ENCODE measurements around the gene FANCI.
A peak's percentile ranks its signal among the peaks of the same experiment; 100 is the strongest.

FANCI gene

DNA sequence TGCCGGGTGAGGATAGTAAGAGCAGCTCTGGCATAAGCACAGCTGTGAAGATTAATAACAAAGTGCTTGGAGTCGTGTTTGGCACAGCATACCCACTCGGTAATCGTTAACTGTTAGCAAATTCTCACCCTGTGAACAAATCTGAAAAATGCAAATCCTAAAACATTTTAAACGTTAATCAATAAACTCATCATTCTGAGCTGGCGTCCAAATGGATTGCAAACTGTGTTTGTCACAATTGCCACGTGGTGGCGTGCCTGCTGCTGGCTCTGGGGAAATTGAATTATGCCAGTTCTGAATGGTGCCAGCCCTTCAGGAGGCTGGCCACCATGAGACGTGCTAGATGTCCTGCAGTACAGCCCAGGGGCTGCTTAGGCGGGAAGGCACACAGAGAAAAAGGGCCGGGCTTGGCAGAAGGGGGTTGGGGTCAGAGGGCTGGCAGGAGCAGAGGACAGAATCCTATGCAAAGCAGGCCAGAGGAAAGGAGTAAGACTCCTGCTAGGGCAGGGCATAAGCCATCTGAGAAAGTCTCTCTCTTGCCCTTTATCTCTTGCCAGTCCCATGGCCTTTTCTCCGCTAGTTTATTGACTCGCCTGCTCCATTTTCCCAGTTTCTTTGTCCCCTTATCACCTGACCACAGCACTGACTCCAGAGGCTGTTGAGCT lies 113.0 kb downstream of the FANCI start:
- Histone ChIP-seq H3K4me3 (ENCODE audit: low read depth, low read length) (no peak overlapping the region), H3K36me3 (ENCODE audit: control insufficient read depth in 2 of 2, insufficient read depth in 1 of 2, low read length in 2 of 2) (no peaks in the 10 kb centered on the region), H3K4me1 (ENCODE audit: control insufficient read depth, insufficient read depth, low read length) (peaks cover 2% of the 10 kb centered on the region; the same call in 1 of the 2 replicates), H3K9me3 (ENCODE audit: control insufficient read depth, insufficient read depth, low read depth, low read length) (no peaks in the 10 kb centered on the region), H3K27ac (ENCODE audit: extremely low read depth, low read depth, low read length) (no peak overlapping the region)
- ChIA-PET POLR2A (interaction anchor here (1.4 kb wide), 1 partner anchor 22 kb away, joined by 3 read pairs; the partner anchor contains the start of gene POLG), CTCF (interaction anchor here (0.6 to 11.1 kb wide), 31 partner anchors 8 to 447 kb away, joined by 3 to 614 read pairs (median 25); partner anchors contain the start of gene TICRR)
- TF ChIP-seq ZNF112 (tag by site-specific recombination; IDR thresholded peaks at IDR 0.05): no peak
- TF ChIP-seq BCL11B (tag by site-specific recombination; IDR thresholded peaks at IDR 0.05; ENCODE audit: low read depth): no peak
- TF ChIP-seq, protein P1, sequence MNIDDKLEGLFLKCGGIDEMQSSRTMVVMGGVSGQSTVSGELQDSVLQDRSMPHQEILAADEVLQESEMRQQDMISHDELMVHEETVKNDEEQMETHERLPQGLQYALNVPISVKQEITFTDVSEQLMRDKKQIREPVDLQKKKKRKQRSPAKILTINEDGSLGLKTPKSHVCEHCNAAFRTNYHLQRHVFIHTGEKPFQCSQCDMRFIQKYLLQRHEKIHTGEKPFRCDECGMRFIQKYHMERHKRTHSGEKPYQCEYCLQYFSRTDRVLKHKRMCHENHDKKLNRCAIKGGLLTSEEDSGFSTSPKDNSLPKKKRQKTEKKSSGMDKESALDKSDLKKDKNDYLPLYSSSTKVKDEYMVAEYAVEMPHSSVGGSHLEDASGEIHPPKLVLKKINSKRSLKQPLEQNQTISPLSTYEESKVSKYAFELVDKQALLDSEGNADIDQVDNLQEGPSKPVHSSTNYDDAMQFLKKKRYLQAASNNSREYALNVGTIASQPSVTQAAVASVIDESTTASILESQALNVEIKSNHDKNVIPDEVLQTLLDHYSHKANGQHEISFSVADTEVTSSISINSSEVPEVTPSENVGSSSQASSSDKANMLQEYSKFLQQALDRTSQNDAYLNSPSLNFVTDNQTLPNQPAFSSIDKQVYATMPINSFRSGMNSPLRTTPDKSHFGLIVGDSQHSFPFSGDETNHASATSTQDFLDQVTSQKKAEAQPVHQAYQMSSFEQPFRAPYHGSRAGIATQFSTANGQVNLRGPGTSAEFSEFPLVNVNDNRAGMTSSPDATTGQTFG (tag by site-specific recombination; IDR thresholded peaks at IDR 0.05; ENCODE audit: borderline replicate concordance): no peak
- peak; percentile 40; the same call in 1 of the 2 replicates for TF ChIP-seq CTCF (tag by site-specific recombination; IDR thresholded peaks at IDR 0.05)
- no peak for TF ChIP-seq ZNF610 (tag by site-specific recombination; IDR thresholded peaks at IDR 0.05; ENCODE audit: borderline replicate concordance)
- no peak for TF ChIP-seq ZNF768 (tag by site-specific recombination; IDR thresholded peaks at IDR 0.05)
- TF ChIP-seq, protein P2, sequence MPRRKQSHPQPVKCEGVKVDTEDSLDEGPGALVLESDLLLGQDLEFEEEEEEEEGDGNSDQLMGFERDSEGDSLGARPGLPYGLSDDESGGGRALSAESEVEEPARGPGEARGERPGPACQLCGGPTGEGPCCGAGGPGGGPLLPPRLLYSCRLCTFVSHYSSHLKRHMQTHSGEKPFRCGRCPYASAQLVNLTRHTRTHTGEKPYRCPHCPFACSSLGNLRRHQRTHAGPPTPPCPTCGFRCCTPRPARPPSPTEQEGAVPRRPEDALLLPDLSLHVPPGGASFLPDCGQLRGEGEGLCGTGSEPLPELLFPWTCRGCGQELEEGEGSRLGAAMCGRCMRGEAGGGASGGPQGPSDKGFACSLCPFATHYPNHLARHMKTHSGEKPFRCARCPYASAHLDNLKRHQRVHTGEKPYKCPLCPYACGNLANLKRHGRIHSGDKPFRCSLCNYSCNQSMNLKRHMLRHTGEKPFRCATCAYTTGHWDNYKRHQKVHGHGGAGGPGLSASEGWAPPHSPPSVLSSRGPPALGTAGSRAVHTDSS (tag by site-specific recombination; IDR thresholded peaks at IDR 0.05): no peak

GRCh38 chr15:89358435-89358754 lies 114.6 kb downstream of the FANCI start:
- TF ChIP-seq ZNF777 (tag by site-specific recombination; IDR thresholded peaks at IDR 0.05; ENCODE audit: borderline replicate concordance) (no peak), KLF10 (tag by site-specific recombination; IDR thresholded peaks at IDR 0.05) (no peak), GFI1B (tag by site-specific recombination; IDR thresholded peaks at IDR 0.05) (no peak), ZNF335 (tag by site-specific recombination; conservative IDR thresholded peaks at IDR 0.05) (peak; percentile 89), ZNF221 (tag by site-specific recombination; IDR thresholded peaks at IDR 0.05; ENCODE audit: borderline replicate concordance) (no peak), ZNF571 (tag by site-specific recombination; IDR thresholded peaks at IDR 0.05) (no peak), SALL2 (tag by site-specific recombination; IDR thresholded peaks at IDR 0.05; ENCODE audit: borderline replicate concordance) (no peak)
- peaks cover 4% of the 10 kb centered on the region; the same call in 1 of the 2 replicates for H3K4me1 ChIP-seq (ENCODE audit: control insufficient read depth, insufficient read depth, low read length)
- CTCF ChIA-PET: interaction anchor here (0.5 to 11.1 kb wide), 59 partner anchors 8 to 659 kb away, joined by 3 to 614 read pairs (median 5); partner anchors contain the start of gene TICRR
- no peaks in the 10 kb centered on the region for H3K9me3 ChIP-seq (ENCODE audit: control insufficient read depth, insufficient read depth, low read depth, low read length)
- POLR2A ChIA-PET: interaction anchor here (0.7 to 2.0 kb wide), 7 partner anchors 23 to 114 kb away, joined by 3 to 7 read pairs (median 4); partner anchors contain the start of gene POLG
- H3K27ac ChIP-seq (ENCODE audit: extremely low read depth, low read depth, low read length): no peak overlapping the region
- no peak overlapping the region for H3K4me3 ChIP-seq (ENCODE audit: low read depth, low read length)
- H3K36me3 ChIP-seq (ENCODE audit: control insufficient read depth in 2 of 2, insufficient read depth in 1 of 2, low read length in 2 of 2): no peaks in the 10 kb centered on the region

Measured in HEK293 (cell line).